K562 (cell line): Measurements from ENCODE around the gene CHRND. TPM values are rescaled to one million over a fixed set of nuclear protein-coding genes. Genes with fewer than 3 reads are reported as not detected.

Experiments
- ADNP ChIP-seq: fragments of 200-800 bp; sonication (Bioruptor generic); IDR thresholded peaks from 2 replicates; pipeline ENCODE4 v1.6.1; 2016; ENCODE audit warnings: missing genetic modification characterization, missing compliant biosample characterization
- ARHGAP35 ChIP-seq: fragments of 450-650 bp; IDR thresholded peaks from 2 replicates; pipeline ENCODE4 v1.6.1; 2018; ENCODE audit not compliant: partially characterized antibody
- CBFA2T2 ChIP-seq: fragments of 450-650 bp; conservative IDR thresholded peaks from 2 replicates; pipeline ENCODE4 v1.6.1; 2017; ENCODE audit warnings: mild to moderate bottlenecking
- CREM ChIP-seq: IDR thresholded peaks from 2 replicates; pipeline ENCODE4 v1.6.1; 2014; ENCODE audit warnings: antibody characterized with exemption, low read depth
- DACH1 ChIP-seq: fragments of 450-650 bp; IDR thresholded peaks from 2 replicates; pipeline ENCODE4 v1.6.1; 2018; ENCODE audit not compliant: partially characterized antibody
- HNRNPL ChIP-seq: fragments of 200-400 bp; formaldehyde crosslinking; IDR thresholded peaks from 2 replicates; pipeline ENCODE4 v1.6.1; 2017; ENCODE audit warnings: low read depth, mild to moderate bottlenecking, low read length
- MTA3 ChIP-seq: fragments of 450-650 bp; formaldehyde crosslinking; IDR thresholded peaks from 2 replicates; pipeline ENCODE4 v1.6.1; 2017; ENCODE audit warnings: mild to moderate bottlenecking, borderline replicate concordance
- NFE2 ChIP-seq: IDR thresholded peaks from 2 replicates; pipeline ENCODE4 v1.6.1; 2014; ENCODE audit warnings: antibody characterized with exemption, low read depth
- RNF2 ChIP-seq: sonication (generic); IDR thresholded peaks from 2 replicates; pipeline ENCODE4 v1.6.1; 2016
- SIN3B ChIP-seq: fragments of 450-650 bp; IDR thresholded peaks from 2 replicates; pipeline ENCODE4 v1.6.1; 2017; ENCODE audit warnings: low read depth, mild to moderate bottlenecking, moderate library complexity
- SRSF3 ChIP-seq: fragments of 200-400 bp; formaldehyde crosslinking; IDR thresholded peaks from 2 replicates; pipeline ENCODE4 v1.6.1; 2016; ENCODE audit warnings: mild to moderate bottlenecking, low read length, moderate library complexity; ENCODE audit not compliant: insufficient read depth
- TEAD1 ChIP-seq, 2 experiments: fragments of 450-650 bp in 1 of 2; sonication (generic) in 1 of 2; formaldehyde crosslinking; IDR thresholded peaks; 2 replicates each; pipeline versions ENCODE4 v1.4.0 to v1.8.0; 2020 to 2022; ENCODE audit warnings: mild to moderate bottlenecking in 2 of 2, missing genetic modification reagents in 1 of 2
- ZNF12 ChIP-seq: sonication (generic); formaldehyde crosslinking; IDR thresholded peaks from 2 replicates; pipeline ENCODE4 v1.4.0; 2020; ENCODE audit warnings: mild to moderate bottlenecking, missing genetic modification reagents
- ZNF780A ChIP-seq: fragments of 250-450 bp; sonication (Bioruptor Pico); IDR thresholded peaks from 2 replicates; pipeline ENCODE4 v1.5.0; 2021; ENCODE audit warnings: mild to moderate bottlenecking
- polyA plus RNA-seq, 8 experiments: library from polyadenylated mRNA; depleted of rRNA in 4 of 8; stranded (reverse) in 5 of 8; unstranded in 3 of 8; fragments of >200 nt; fragmentation: Nextera tagmentation in 2 of 8; fragmentation: Illumina TruSeq in 1 of 8; extraction: Ambion mirVana in 2 of 8; extraction: Trizol in 1 of 8; gene quantifications; 2 replicates each; pipeline versions ENCODE4 v1.2.1 to v1.2.3, GENCODE V29; 2011 to 2014; ENCODE audit warnings: inconsistent platforms in 1 of 8, missing spikeins in 1 of 8
- total RNA-seq, 7 experiments: library from RNA; depleted of rRNA in 6 of 7; stranded (reverse); fragments of >200 nt in 6 of 7; fragmentation: Illumina TruSeq in 2 of 7; extraction: Trizol in 2 of 7; gene quantifications; 2 replicates each; pipeline versions ENCODE4 v1.2.1 to v1.2.3, GENCODE V29; 2011 to 2021; ENCODE audit warnings: low replicate concordance in 1 of 7
- TF ChIP-seq, protein P1 (sequence below): IDR thresholded peaks from 3 replicates; pipeline ENCODE4 v1.6.1; 2011; ENCODE audit warnings: borderline replicate concordance, mild to moderate bottlenecking, moderate library complexity; ENCODE audit not compliant: insufficient read length; ENCODE audit errors: extremely low read depth
- TF ChIP-seq, protein P2 (sequence below): fragments of 200-400 bp; formaldehyde crosslinking; IDR thresholded peaks from 2 replicates; pipeline ENCODE4 v1.6.1; 2017; ENCODE audit warnings: mild to moderate bottlenecking, low read depth, low read length, moderate library complexity
- TF ChIP-seq, protein P3 (sequence below): sonication (generic); formaldehyde crosslinking; IDR thresholded peaks from 2 replicates; pipeline ENCODE4 v1.8.0; 2022; ENCODE audit warnings: mild to moderate bottlenecking, missing genetic modification reagents
- TF ChIP-seq, protein P4 (sequence below): fragments of 450-650 bp; IDR thresholded peaks from 2 replicates; pipeline ENCODE4 v1.6.1; 2017; ENCODE audit warnings: mild to moderate bottlenecking, moderate library complexity
- TF ChIP-seq, protein P5 (sequence below): fragments of 250-450 bp; sonication (Bioruptor Pico); IDR thresholded peaks from 2 replicates; pipeline ENCODE4 v1.8.0; 2021; ENCODE audit warnings: moderate library complexity, mild to moderate bottlenecking, inconsistent platforms

Gene CHRND
- total and polyA plus RNA-seq, 9 of the 15 experiments (the other 6 are each of a cell fraction or from before 2014, with no cell fraction given), result not detected

DNA sequence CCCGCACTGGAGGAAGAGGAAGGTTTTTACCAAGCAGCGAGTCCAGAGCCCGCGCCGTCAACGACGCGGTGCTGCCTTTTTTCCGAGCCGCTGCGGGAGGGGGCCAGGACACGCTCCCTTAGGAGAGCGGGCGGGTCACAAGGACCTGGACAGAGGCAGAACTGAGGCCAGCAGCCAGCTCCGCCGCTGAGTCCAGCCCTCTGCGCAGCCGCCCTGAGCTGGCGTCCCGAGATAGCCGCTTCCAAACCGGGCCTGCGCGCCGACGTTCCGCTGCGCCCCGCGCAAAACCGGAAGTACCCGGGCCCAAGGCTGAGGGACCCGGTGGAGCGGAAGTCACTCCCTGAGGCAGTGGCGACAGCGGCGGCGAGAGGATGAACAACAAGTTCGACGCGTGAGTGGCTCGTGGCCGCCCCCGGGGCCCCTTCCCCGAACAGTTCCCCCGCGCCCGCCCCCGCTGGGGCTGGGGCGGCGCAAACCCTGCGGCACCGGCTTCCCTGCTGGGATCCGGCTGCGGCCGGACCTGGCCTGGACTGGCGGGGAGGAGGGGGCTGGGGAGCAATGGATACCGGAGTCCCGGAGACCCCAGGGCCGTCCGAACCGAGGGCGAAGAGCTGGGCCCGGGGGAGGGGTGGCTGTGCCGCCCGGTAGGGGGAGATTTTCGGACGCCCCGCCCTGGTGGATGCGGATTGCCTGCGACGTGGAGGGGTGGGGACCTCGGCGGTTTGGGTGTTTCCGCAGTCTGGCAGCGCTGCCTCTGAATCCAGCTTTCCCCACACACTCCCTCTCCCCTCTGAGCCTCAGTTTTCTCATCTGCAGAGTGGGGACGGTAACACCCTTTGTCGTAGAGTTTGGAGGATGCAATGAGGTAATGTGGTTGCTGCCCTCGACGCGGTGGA, 24.6 kb downstream of the CHRND start, which contains the start of the genes EIF4E2 and TIGD1 (continued):
- TF ChIP-seq, protein P1, sequence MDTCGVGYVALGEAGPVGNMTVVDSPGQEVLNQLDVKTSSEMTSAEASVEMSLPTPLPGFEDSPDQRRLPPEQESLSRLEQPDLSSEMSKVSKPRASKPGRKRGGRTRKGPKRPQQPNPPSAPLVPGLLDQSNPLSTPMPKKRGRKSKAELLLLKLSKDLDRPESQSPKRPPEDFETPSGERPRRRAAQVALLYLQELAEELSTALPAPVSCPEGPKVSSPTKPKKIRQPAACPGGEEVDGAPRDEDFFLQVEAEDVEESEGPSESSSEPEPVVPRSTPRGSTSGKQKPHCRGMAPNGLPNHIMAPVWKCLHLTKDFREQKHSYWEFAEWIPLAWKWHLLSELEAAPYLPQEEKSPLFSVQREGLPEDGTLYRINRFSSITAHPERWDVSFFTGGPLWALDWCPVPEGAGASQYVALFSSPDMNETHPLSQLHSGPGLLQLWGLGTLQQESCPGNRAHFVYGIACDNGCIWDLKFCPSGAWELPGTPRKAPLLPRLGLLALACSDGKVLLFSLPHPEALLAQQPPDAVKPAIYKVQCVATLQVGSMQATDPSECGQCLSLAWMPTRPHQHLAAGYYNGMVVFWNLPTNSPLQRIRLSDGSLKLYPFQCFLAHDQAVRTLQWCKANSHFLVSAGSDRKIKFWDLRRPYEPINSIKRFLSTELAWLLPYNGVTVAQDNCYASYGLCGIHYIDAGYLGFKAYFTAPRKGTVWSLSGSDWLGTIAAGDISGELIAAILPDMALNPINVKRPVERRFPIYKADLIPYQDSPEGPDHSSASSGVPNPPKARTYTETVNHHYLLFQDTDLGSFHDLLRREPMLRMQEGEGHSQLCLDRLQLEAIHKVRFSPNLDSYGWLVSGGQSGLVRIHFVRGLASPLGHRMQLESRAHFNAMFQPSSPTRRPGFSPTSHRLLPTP, result no peak
- TF ChIP-seq, protein P2, sequence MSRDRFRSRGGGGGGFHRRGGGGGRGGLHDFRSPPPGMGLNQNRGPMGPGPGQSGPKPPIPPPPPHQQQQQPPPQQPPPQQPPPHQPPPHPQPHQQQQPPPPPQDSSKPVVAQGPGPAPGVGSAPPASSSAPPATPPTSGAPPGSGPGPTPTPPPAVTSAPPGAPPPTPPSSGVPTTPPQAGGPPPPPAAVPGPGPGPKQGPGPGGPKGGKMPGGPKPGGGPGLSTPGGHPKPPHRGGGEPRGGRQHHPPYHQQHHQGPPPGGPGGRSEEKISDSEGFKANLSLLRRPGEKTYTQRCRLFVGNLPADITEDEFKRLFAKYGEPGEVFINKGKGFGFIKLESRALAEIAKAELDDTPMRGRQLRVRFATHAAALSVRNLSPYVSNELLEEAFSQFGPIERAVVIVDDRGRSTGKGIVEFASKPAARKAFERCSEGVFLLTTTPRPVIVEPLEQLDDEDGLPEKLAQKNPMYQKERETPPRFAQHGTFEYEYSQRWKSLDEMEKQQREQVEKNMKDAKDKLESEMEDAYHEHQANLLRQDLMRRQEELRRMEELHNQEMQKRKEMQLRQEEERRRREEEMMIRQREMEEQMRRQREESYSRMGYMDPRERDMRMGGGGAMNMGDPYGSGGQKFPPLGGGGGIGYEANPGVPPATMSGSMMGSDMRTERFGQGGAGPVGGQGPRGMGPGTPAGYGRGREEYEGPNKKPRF, result no peak
- TF ChIP-seq SIN3B, result peak; percentile 51
- TF ChIP-seq MTA3, result 0 out of 2 replicates have a peak, but pooled peaks have one; percentile 50
- TF ChIP-seq DACH1, result no peak
- TF ChIP-seq, protein P3, sequence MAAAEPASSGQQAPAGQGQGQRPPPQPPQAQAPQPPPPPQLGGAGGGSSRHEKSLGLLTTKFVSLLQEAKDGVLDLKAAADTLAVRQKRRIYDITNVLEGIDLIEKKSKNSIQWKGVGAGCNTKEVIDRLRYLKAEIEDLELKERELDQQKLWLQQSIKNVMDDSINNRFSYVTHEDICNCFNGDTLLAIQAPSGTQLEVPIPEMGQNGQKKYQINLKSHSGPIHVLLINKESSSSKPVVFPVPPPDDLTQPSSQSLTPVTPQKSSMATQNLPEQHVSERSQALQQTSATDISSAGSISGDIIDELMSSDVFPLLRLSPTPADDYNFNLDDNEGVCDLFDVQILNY, result no peak; the same call in 1 of the 2 replicates
- TF ChIP-seq TEAD1 (CRISPR knock-in tag; IDR thresholded peaks at IDR 0.05), result no peak; a peak in 1 of 4 replicates
- TF ChIP-seq NFE2, result no peak; the same call in 1 of the 2 replicates
- TF ChIP-seq ADNP, result no peak
- peak; percentile 83 for TF ChIP-seq RNF2
- TF ChIP-seq SRSF3, result no peak
- no peak for TF ChIP-seq ARHGAP35
- TF ChIP-seq HNRNPL, result no peak
- no peak for TF ChIP-seq ZNF12
- TF ChIP-seq CREM, result peak; percentile 84
- TF ChIP-seq, protein P4, sequence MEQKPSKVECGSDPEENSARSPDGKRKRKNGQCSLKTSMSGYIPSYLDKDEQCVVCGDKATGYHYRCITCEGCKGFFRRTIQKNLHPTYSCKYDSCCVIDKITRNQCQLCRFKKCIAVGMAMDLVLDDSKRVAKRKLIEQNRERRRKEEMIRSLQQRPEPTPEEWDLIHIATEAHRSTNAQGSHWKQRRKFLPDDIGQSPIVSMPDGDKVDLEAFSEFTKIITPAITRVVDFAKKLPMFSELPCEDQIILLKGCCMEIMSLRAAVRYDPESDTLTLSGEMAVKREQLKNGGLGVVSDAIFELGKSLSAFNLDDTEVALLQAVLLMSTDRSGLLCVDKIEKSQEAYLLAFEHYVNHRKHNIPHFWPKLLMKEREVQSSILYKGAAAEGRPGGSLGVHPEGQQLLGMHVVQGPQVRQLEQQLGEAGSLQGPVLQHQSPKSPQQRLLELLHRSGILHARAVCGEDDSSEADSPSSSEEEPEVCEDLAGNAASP, result no peak
- TF ChIP-seq, protein P5, sequence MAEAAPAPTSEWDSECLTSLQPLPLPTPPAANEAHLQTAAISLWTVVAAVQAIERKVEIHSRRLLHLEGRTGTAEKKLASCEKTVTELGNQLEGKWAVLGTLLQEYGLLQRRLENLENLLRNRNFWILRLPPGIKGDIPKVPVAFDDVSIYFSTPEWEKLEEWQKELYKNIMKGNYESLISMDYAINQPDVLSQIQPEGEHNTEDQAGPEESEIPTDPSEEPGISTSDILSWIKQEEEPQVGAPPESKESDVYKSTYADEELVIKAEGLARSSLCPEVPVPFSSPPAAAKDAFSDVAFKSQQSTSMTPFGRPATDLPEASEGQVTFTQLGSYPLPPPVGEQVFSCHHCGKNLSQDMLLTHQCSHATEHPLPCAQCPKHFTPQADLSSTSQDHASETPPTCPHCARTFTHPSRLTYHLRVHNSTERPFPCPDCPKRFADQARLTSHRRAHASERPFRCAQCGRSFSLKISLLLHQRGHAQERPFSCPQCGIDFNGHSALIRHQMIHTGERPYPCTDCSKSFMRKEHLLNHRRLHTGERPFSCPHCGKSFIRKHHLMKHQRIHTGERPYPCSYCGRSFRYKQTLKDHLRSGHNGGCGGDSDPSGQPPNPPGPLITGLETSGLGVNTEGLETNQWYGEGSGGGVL (CRISPR knock-in tag), result no peak
- TF ChIP-seq CBFA2T2, result no peak
- no peak for TF ChIP-seq ZNF780A (CRISPR knock-in tag)
